Measurements from ENCODE around the gene MAZ. TPM values are rescaled to one million over a fixed set of nuclear protein-coding genes. Genes with fewer than 3 reads are reported as not detected.
"Not testable (repeated sequence)": the region's sequence is repeated elsewhere in the genome, so short reads cannot be mapped to it uniquely, and the experiment has no call there.

The MAZ gene
- total and polyA plus RNA-seq, 2 donors from 2014 or later, result 85.5 to 137 TPM

- intact Hi-C loops (cut with DNase I), result no loop called here
Observed at GRCh38 chr16:29779474-29779873, 26.9 kb upstream of the MAZ start.

DNA sequence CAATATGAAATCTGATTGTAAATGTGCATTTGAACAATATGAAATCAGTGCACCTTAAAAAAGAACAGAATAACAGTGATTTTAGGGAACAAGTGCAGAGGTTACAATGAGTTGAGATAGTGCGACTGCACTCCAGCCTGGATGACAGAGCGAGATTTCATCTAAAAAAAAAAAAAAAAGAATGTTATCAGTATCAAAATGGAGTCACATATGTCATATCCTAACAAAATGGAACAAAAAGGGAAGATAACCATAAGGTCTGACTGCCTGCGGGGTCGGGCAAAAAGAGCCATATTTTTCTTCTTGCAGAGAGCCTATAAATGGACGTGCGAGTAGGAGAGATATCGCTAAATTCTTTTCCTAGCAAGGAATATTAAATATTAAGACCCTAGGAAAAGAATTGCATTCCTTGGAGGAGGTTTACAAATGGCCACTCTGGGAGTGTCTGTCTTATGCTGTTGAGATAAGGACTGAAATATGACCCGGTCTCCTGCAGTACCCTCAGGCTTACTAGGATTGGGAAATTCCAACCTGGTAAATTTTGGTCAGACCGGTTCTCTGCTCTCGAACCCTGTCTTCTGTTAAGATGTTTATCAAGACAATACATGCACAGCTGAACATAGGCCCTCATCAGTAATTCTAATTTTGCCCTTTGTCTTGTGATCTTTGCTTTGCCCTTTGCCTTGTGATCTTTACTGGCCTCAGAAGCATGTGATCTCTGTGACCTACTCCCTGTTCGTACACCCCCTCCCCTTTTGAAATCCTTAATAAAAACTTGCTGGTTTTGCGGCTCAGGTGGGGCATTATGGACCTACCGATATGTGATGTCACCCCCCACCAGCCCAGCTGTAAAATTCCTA, 23.0 kb upstream of the MAZ start:
- not testable (repeated sequence) for FAIRE-seq; H3K9ac ChIP-seq (ENCODE audit: low read length in 3 of 3); H3K27ac ChIP-seq (ENCODE audit: low read depth in 2 of 2, low read length in 2 of 2)

More at GRCh38 chr16:29779474-29779873, 26.9 kb upstream of the MAZ start:
- H3K36me3 ChIP-seq (ENCODE audit: control insufficient read depth in 2 of 3, insufficient read depth in 3 of 3, low read length in 3 of 3), result no peaks in the 10 kb centered on the region
- no peaks in the 10 kb centered on the region for H3K9me3 ChIP-seq (ENCODE audit: control insufficient read depth in 2 of 3, insufficient read depth in 1 of 3, low read length in 3 of 3)
- TF ChIP-seq, protein P1, sequence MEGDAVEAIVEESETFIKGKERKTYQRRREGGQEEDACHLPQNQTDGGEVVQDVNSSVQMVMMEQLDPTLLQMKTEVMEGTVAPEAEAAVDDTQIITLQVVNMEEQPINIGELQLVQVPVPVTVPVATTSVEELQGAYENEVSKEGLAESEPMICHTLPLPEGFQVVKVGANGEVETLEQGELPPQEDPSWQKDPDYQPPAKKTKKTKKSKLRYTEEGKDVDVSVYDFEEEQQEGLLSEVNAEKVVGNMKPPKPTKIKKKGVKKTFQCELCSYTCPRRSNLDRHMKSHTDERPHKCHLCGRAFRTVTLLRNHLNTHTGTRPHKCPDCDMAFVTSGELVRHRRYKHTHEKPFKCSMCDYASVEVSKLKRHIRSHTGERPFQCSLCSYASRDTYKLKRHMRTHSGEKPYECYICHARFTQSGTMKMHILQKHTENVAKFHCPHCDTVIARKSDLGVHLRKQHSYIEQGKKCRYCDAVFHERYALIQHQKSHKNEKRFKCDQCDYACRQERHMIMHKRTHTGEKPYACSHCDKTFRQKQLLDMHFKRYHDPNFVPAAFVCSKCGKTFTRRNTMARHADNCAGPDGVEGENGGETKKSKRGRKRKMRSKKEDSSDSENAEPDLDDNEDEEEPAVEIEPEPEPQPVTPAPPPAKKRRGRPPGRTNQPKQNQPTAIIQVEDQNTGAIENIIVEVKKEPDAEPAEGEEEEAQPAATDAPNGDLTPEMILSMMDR (IDR thresholded peaks at IDR 0.05; ENCODE audit: borderline replicate concordance, extremely low read depth, insufficient read depth), result no peak
- no peaks in the 10 kb centered on the region for H3K27me3 ChIP-seq (ENCODE audit: control insufficient read depth, insufficient read depth, low read length)
- no peaks in the 10 kb centered on the region for H3K4me1 ChIP-seq (ENCODE audit: control insufficient read depth in 2 of 3, insufficient read depth in 2 of 3, low read depth in 1 of 3, low read length in 3 of 3)
- FAIRE-seq, result no peak
- H3K4me3 ChIP-seq (ENCODE audit: low read length in 3 of 3), result no peak overlapping the region
- H3K9ac ChIP-seq (ENCODE audit: low read length in 3 of 3), result no peak overlapping the region
- DNase-seq, result no peak
- no peak overlapping the region for H3K27ac ChIP-seq (ENCODE audit: low read depth in 2 of 2, low read length in 2 of 2)

DNA sequence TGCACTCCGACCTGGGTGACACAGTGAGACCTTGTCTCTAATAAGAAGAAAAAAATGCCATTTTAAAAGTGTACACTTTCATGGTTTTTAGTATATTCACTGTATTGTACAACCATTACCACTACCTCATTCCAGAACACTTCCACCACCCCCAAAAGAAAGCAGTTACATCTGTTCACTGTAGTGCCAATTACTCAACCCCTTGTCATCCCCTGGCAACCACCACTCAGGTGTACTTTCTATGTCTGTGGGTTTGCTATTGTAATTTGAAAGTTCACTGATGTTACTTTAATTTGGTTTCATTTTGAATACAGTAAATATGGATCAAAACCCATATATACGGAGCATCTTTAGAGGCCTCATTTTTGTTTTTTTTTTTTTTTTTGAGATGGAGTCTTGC, 22.2 kb upstream of the MAZ start:
- DNase-seq (no peak), FAIRE-seq (no peak)
- TF ChIP-seq, protein P1 (IDR thresholded peaks at IDR 0.05; ENCODE audit: borderline replicate concordance, extremely low read depth, insufficient read depth), result no peak
- Histone ChIP-seq H3K36me3 (ENCODE audit: control insufficient read depth in 2 of 3, insufficient read depth in 3 of 3, low read length in 3 of 3) (no peaks in the 10 kb centered on the region), H3K27me3 (ENCODE audit: control insufficient read depth, insufficient read depth, low read length) (no peaks in the 10 kb centered on the region), H3K4me1 (ENCODE audit: control insufficient read depth in 2 of 3, insufficient read depth in 2 of 3, low read depth in 1 of 3, low read length in 3 of 3) (peaks cover 0 to 3% (median 0%) of the 10 kb centered on the region in 3 donors), H3K9ac (ENCODE audit: low read length in 3 of 3) (no peak overlapping the region), H3K4me3 (ENCODE audit: low read length in 3 of 3) (no peak overlapping the region), H3K27ac (ENCODE audit: low read depth in 2 of 2, low read length in 2 of 2) (no peak overlapping the region), H3K9me3 (ENCODE audit: control insufficient read depth in 2 of 3, insufficient read depth in 1 of 3, low read length in 3 of 3) (no peaks in the 10 kb centered on the region)
- intact Hi-C loops (cut with DNase I), result no loop called here

More for the DNA sequence above, 23.0 kb upstream of the MAZ start:
- H3K4me1 ChIP-seq (ENCODE audit: control insufficient read depth in 2 of 3, insufficient read depth in 2 of 3, low read depth in 1 of 3, low read length in 3 of 3); H3K4me3 ChIP-seq (ENCODE audit: low read length in 3 of 3); H3K9me3 ChIP-seq (ENCODE audit: control insufficient read depth in 2 of 3, insufficient read depth in 1 of 3, low read length in 3 of 3); H3K27me3 ChIP-seq (ENCODE audit: control insufficient read depth, insufficient read depth, low read length); intact Hi-C loops (cut with DNase I); H3K36me3 ChIP-seq (ENCODE audit: control insufficient read depth in 2 of 3, insufficient read depth in 3 of 3, low read length in 3 of 3): not testable (repeated sequence)
- peak in 2 of 5 donors; percentile 20 to 22 for DNase-seq

GRCh38 chr16:29784901-29785500, 21.3 kb upstream of the MAZ start:
- Histone ChIP-seq H3K9me3 (ENCODE audit: control insufficient read depth in 2 of 3, insufficient read depth in 1 of 3, low read length in 3 of 3) (no peaks in the 10 kb centered on the region), H3K36me3 (ENCODE audit: control insufficient read depth in 2 of 3, insufficient read depth in 3 of 3, low read length in 3 of 3) (no peaks in the 10 kb centered on the region), H3K4me3 (ENCODE audit: low read length in 3 of 3) (peak overlapping the region; percentile 34 to 49 (median 49)), H3K27me3 (ENCODE audit: control insufficient read depth, insufficient read depth, low read length) (no peaks in the 10 kb centered on the region), H3K9ac (ENCODE audit: low read length in 3 of 3) (peak overlapping the region in 2 of 3 donors; percentile 38 to 56), H3K4me1 (ENCODE audit: control insufficient read depth in 2 of 3, insufficient read depth in 2 of 3, low read depth in 1 of 3, low read length in 3 of 3) (peaks cover 0 to 3% (median 3%) of the 10 kb centered on the region in 3 donors), H3K27ac (ENCODE audit: low read depth in 2 of 2, low read length in 2 of 2) (peak overlapping the region; percentile 47 to 76)
- FAIRE-seq, result no peak
- peak; percentile 74 to 94 (median 81) for DNase-seq
- intact Hi-C loops (cut with DNase I), result no loop called here
- TF ChIP-seq, protein P1 (IDR thresholded peaks at IDR 0.05; ENCODE audit: borderline replicate concordance, extremely low read depth, insufficient read depth), result peak; percentile 71

DNA sequence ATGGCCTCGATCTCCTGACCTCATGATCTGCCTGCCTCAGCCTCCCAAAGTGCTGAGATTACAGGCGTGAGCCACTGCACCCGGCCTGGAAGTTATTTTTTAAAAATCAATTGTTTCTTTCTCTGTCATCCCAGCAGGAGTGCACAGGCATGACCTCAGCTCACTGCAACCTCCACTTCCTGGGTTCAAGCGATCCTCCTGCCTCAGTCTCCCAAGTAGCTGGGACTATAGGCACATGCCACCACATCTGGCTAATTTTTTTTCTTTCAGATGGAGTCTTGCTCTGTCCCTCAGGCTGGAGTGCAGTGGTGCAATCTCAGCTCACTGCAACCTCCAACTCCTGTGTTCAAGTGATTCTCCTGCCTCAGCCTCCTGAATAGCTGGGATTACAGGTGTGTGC, 19.2 kb upstream of the MAZ start:
- intact Hi-C loops (cut with DNase I); H3K9me3 ChIP-seq (ENCODE audit: control insufficient read depth in 2 of 3, insufficient read depth in 1 of 3, low read length in 3 of 3); H3K36me3 ChIP-seq (ENCODE audit: control insufficient read depth in 2 of 3, insufficient read depth in 3 of 3, low read length in 3 of 3); H3K9ac ChIP-seq (ENCODE audit: low read length in 3 of 3); H3K27ac ChIP-seq (ENCODE audit: low read depth in 2 of 2, low read length in 2 of 2); FAIRE-seq; H3K27me3 ChIP-seq (ENCODE audit: control insufficient read depth, insufficient read depth, low read length); DNase-seq; H3K4me3 ChIP-seq (ENCODE audit: low read length in 3 of 3): not testable (repeated sequence)
- H3K4me1 ChIP-seq (ENCODE audit: control insufficient read depth in 2 of 3, insufficient read depth in 2 of 3, low read depth in 1 of 3, low read length in 3 of 3), result peaks cover 0 to 14% (median 3%) of the 10 kb centered on the region in 3 donors

Data from kidney (tissue), 14 donors.